Vagina (tissue), 2 donors: Measurements from ENCODE around the gene GEMIN7. TPM values are rescaled to one million over a fixed set of nuclear protein-coding genes. Genes with fewer than 3 reads are reported as not detected.

ENCODE experiments used
- DNase-seq, 2 donors: peaks; one replicate each; pipeline ENCODE4 v3.0.0-alpha.2; 2017; ENCODE audit errors: extremely low spot score in 2 of 2
- H3K27ac ChIP-seq: fragments of 200-600 bp; sonication (generic); one replicate; pipeline ENCODE4 v1.5.1; 2019
- H3K27me3 ChIP-seq: fragments of 200-600 bp; sonication (generic); one replicate; pipeline ENCODE4 v1.5.1; 2019
- H3K36me3 ChIP-seq, 2 donors: fragments of 200-600 bp; sonication (generic); one replicate each; pipeline ENCODE4 v1.5.1; 2017 to 2019
- H3K4me1 ChIP-seq: fragments of 200-600 bp; sonication (generic); one replicate; pipeline ENCODE4 v1.5.1; 2019
- H3K4me3 ChIP-seq, 2 donors: fragments of 200-600 bp; sonication (generic); 1 replicate in 1 of 2; 2 replicates in 1 of 2; pipeline ENCODE4 v1.5.1; 2016 to 2019
- H3K9me3 ChIP-seq: fragments of 200-600 bp; sonication (generic); one replicate; pipeline ENCODE4 v1.5.1; 2019
- POLR2A ChIP-seq, 2 donors: fragments of 450-650 bp; IDR thresholded peaks; one replicate each; pipeline ENCODE4 v1.6.1; 2017; ENCODE audit warnings: antibody characterized with exemption in 2 of 2, mild to moderate bottlenecking in 2 of 2, moderate library complexity in 2 of 2
- POLR2AphosphoS5 ChIP-seq, 2 donors: sonication (generic); formaldehyde crosslinking; IDR thresholded peaks; one replicate each; pipeline ENCODE4 v1.9.0; 2017; ENCODE audit warnings: antibody characterized with exemption in 2 of 2, mild to moderate bottlenecking in 2 of 2, low read depth in 1 of 2; ENCODE audit not compliant: insufficient read depth in 1 of 2
- intact Hi-C: fragments of 100-400 bp; cut with DNase I; formaldehyde crosslinking; loops from one replicate; pipeline ENCODE4 v1.15.1; 2023
- total RNA-seq: library from RNA; depleted of rRNA; stranded (reverse); fragments of >200 nt; gene quantifications from one replicate; pipeline ENCODE4 v1.2.3, GENCODE V29; 2016
- TF ChIP-seq, protein P1 (sequence below), 3 experiments: fragments of 450-650 bp in 2 of 3; fragments of 200-600 bp in 1 of 3; sonication (generic) in 1 of 3; IDR thresholded peaks; one replicate each; pipeline ENCODE4 v1.5.1; 2017 to 2019; ENCODE audit warnings: antibody characterized with exemption in 3 of 3, mild to moderate bottlenecking in 2 of 3, moderate library complexity in 2 of 3

The GEMIN7 gene
- total RNA-seq, 1 donor from 2014 or later = 42.0 TPM

DNA sequence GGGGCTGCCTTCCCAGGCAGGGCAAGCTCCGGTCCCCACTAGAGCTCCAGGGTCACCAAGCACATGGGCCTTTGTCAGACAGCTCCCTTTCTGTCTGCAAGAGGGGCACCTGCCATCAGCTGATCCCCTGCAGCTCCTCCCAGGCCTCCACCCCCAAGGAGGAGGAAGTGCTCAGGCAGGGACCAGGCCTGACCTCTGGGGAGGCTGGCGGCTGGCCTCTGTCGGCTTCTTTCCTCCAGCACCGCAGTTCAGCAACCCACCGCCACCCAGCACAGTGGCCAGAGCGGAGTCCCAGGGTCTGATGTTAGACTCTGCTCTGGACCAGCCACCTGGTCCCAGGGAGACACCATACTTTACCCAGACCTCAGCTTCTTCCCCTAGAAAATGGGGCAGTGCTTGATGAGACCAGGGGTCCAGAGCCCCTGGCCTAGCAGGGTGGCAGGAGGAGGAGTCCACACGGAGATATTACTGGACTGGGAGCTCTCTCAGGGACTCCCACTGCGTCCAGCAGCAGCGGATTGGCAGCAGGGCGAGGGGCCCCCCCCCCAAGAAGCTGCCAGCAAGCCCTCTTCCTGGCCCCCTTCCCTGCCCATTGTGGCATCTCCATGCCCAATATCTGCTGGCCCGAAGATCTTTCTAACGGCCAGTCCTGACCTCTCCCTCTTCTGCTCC lies 57.6 kb downstream of the GEMIN7 start:
- no peaks in the 10 kb centered on the region for H3K9me3 ChIP-seq
- H3K36me3 ChIP-seq = no peaks in the 10 kb centered on the region
- no peak overlapping the region for H3K4me3 ChIP-seq
- intact Hi-C loops = no loop called here
- no peaks in the 10 kb centered on the region for H3K4me1 ChIP-seq
- no peak for TF ChIP-seq POLR2A (IDR thresholded peaks at IDR 0.05)
- no peak for TF ChIP-seq POLR2AphosphoS5 (IDR thresholded peaks at IDR 0.05; ENCODE audit: insufficient read depth in 1 of 2, low read depth in 1 of 2)
- TF ChIP-seq, protein P1, sequence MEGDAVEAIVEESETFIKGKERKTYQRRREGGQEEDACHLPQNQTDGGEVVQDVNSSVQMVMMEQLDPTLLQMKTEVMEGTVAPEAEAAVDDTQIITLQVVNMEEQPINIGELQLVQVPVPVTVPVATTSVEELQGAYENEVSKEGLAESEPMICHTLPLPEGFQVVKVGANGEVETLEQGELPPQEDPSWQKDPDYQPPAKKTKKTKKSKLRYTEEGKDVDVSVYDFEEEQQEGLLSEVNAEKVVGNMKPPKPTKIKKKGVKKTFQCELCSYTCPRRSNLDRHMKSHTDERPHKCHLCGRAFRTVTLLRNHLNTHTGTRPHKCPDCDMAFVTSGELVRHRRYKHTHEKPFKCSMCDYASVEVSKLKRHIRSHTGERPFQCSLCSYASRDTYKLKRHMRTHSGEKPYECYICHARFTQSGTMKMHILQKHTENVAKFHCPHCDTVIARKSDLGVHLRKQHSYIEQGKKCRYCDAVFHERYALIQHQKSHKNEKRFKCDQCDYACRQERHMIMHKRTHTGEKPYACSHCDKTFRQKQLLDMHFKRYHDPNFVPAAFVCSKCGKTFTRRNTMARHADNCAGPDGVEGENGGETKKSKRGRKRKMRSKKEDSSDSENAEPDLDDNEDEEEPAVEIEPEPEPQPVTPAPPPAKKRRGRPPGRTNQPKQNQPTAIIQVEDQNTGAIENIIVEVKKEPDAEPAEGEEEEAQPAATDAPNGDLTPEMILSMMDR (IDR thresholded peaks at IDR 0.05) = no peak
- no peaks in the 10 kb centered on the region for H3K27me3 ChIP-seq
- DNase-seq = no peak
- no peak overlapping the region for H3K27ac ChIP-seq

DNA sequence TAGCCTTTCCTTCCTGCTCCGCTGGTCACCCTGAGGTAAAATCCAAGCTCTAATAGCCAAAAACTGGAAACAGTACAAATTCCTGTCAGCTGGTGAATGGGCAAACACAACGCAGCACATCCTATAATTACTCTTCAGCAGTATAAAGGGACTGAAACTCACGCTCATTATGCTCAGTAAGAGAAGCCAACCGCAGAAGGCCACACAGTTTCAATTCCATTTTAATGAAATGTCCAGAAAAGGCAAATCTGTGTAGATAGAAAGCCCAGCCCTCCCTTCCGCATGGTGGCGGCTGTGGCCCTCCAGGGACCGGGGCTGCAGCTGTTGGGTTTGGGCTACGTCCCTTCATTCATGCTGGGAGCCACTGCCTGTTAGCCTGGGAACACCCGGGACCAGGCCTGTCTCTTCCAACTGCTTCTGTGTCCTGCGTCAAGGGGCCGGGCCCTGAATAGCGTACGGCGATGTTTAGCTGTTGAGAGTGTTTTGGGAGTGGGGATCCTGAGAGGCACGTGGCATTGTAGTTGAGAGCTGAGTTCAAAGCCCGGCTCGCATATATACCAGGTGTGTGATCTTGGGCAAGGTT lies 58.2 kb downstream of the GEMIN7 start:
- DNase-seq = no peak
- no peaks in the 10 kb centered on the region for H3K27me3 ChIP-seq
- H3K36me3 ChIP-seq = peaks cover 0 to 5% of the 10 kb centered on the region in 2 donors
- no peak overlapping the region for H3K4me3 ChIP-seq
- TF ChIP-seq POLR2A (IDR thresholded peaks at IDR 0.05) = no peak
- TF ChIP-seq, protein P1 (IDR thresholded peaks at IDR 0.05) = no peak
- no peak for TF ChIP-seq POLR2AphosphoS5 (IDR thresholded peaks at IDR 0.05; ENCODE audit: insufficient read depth in 1 of 2, low read depth in 1 of 2)
- no peak overlapping the region for H3K27ac ChIP-seq
- no peaks in the 10 kb centered on the region for H3K9me3 ChIP-seq
- intact Hi-C loops = no loop called here
- H3K4me1 ChIP-seq = no peaks in the 10 kb centered on the region

DNA sequence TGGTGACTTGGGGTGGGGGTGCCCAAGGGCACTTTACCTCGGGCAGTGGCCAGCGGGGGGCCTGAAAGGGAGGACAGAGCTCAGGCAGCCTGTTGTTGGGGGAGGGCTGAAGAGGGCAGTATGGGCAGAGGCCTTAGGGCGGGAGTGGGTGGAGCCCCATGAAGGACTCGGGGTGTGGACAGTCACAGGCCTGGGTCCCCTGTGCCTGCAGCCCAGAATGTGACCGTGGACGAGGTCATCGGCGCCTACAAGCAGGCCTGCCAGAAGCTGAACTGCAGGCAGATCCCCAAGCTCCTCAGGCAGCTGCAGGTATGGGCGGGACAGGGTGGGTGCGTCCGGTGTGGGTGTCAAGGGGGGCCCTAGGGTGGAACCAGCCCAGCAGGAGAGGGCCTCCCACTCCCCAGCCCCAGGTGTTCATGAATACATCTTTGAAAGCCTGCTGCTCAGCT lies 59.3 kb downstream of the GEMIN7 start:
- H3K36me3 ChIP-seq = peaks cover 0 to 11% of the 10 kb centered on the region in 2 donors
- DNase-seq = no peak
- no peak overlapping the region for H3K27ac ChIP-seq
- TF ChIP-seq POLR2AphosphoS5 (IDR thresholded peaks at IDR 0.05; ENCODE audit: insufficient read depth in 1 of 2, low read depth in 1 of 2) (no peak), POLR2A (IDR thresholded peaks at IDR 0.05) (no peak)
- TF ChIP-seq, protein P1 (IDR thresholded peaks at IDR 0.05) = no peak
- no peak overlapping the region for H3K4me3 ChIP-seq
- H3K4me1 ChIP-seq = no peaks in the 10 kb centered on the region
- no peaks in the 10 kb centered on the region for H3K9me3 ChIP-seq
- intact Hi-C loops = no loop called here
- no peaks in the 10 kb centered on the region for H3K27me3 ChIP-seq

GRCh38 chr19:45139286-45140143 lies 60.5 kb downstream of the GEMIN7 start:
- no peak for DNase-seq
- TF ChIP-seq, protein P1 (IDR thresholded peaks at IDR 0.05) = no peak
- TF ChIP-seq POLR2AphosphoS5 (IDR thresholded peaks at IDR 0.05; ENCODE audit: insufficient read depth in 1 of 2, low read depth in 1 of 2) = no peak
- no peak for TF ChIP-seq POLR2A (IDR thresholded peaks at IDR 0.05)
- H3K27me3 ChIP-seq = no peaks in the 10 kb centered on the region
- no peaks in the 10 kb centered on the region for H3K9me3 ChIP-seq
- H3K27ac ChIP-seq = no peak overlapping the region
- no peak overlapping the region for H3K4me3 ChIP-seq
- peaks cover 0 to 11% of the 10 kb centered on the region in 2 donors for H3K36me3 ChIP-seq
- intact Hi-C loops = no loop called here
- H3K4me1 ChIP-seq = no peaks in the 10 kb centered on the region
